Upper lobe of left lung (tissue), 4 donors: Measurements from ENCODE around the gene PSMD1.

Experiments
- EP300 ChIP-seq, 4 donors: sonication (generic); formaldehyde crosslinking; IDR thresholded peaks; one replicate each; pipeline ENCODE4 v1.5.1; 2017; ENCODE audit warnings: antibody characterized with exemption in 4 of 4, control low read depth in 2 of 4
- POLR2A ChIP-seq, 4 donors: fragments of 450-650 bp; IDR thresholded peaks; one replicate each; pipeline ENCODE4 v1.5.1; 2016 to 2017; ENCODE audit warnings: antibody characterized with exemption in 4 of 4, mild to moderate bottlenecking in 2 of 4
- POLR2AphosphoS5 ChIP-seq, 2 donors: sonication (generic); formaldehyde crosslinking; IDR thresholded peaks; one replicate each; pipeline ENCODE4 v1.5.1; 2017; ENCODE audit warnings: antibody characterized with exemption in 2 of 2

GRCh38 chr2:231190531-231191197 is 134.0 kb downstream of the PSMD1 start:
- TF ChIP-seq POLR2AphosphoS5 (IDR thresholded peaks at IDR 0.05) (no peak), POLR2A (IDR thresholded peaks at IDR 0.05) (peak in 1 of 4 donors; percentile 3), EP300 (IDR thresholded peaks at IDR 0.05) (peak in 1 of 4 donors; percentile 37)
